NCI-H774 (cell line): ENCODE measurements around the gene SEPHS1.

Experiments used
- DNase-seq: peaks from one replicate; lab custom pipeline; 2025; lab: John Stamatoyannopoulos, UW

The SEPHS1 gene

DNA sequence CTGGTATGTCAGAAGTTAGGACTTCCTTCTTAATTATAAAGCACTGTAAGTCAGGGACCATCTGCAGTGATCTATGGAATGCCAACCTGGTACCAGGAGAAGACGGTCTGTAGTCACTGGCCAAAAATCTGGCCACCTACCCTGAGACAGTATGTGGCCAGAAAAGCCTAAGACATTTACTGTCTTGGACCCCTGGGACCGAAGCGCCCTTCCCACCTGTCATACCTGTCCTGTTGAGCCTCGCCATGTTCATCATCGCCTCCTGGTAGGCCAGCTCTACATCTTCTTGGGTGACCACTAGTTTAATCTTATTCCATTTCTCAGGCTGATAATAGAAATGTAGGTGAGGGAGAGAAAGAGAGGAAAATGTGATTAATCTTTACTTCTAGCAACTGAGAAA lies 20.0 kb downstream of the SEPHS1 start:
- DNase-seq, result no peak

DNA sequence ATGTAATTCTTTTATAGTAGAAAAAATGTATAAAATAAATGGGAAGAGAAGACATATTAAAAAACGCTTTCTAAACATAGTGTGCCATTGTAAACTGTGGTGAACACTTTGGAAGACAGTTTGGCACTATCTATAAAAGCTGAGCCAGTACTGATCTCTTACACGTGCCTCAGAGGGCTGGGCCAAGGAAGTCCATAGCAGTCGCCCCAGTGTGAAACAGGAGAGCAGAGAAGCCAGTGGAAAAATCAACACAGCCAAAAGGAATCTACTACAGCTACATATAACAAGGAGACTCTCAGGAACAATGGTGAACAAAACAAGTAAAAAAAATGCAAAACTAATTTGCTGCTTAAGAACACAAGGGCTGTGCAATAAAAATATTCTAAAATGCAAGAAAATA lies 20.6 kb downstream of the SEPHS1 start:
- no peak for DNase-seq

- DNase-seq, result no peak
These were observed 25.4 kb downstream of the SEPHS1 start for GRCh38 chr10:13322615-13323148.

GRCh38 chr10:13321576-13321975 lies 26.5 kb downstream of the SEPHS1 start:
- DNase-seq, result no peak

GRCh38 chr10:13319166-13319565 lies 28.9 kb downstream of the SEPHS1 start:
- no peak for DNase-seq

- DNase-seq, result no peak
These were observed 30.6 kb downstream of the SEPHS1 start for GRCh38 chr10:13317474-13317873.

DNA sequence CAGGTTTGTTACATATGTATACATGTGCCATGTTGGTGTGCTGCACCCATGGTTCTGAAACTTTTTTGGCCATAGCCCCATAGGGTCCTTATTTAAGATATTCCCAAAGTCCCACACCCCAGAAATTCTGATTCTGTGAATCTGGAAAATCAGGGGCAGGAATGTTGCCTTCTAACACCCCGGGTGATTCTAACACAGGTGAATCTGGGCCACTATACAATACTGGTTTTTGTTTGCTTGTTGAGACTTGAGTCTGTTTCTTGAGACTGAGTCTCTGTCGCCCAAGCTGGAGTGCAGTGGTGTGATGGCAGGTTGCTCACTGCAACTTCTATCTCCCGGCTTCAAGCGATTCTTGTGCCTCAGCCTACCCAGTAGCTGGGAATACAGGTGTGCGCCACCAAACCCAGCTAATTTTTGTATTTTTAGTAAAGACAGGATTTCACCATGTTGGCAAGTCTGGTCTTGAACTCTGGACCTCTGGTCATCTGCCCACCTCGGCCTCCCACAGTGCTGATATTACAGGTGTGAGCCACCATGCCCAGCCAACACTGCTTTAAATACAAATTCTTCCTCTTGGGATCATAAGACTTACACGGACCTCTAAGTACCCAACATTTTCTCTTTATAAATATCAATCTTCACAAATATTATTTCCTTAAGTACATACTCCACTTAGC lies 31.3 kb downstream of the SEPHS1 start:
- no peak for DNase-seq

DNA sequence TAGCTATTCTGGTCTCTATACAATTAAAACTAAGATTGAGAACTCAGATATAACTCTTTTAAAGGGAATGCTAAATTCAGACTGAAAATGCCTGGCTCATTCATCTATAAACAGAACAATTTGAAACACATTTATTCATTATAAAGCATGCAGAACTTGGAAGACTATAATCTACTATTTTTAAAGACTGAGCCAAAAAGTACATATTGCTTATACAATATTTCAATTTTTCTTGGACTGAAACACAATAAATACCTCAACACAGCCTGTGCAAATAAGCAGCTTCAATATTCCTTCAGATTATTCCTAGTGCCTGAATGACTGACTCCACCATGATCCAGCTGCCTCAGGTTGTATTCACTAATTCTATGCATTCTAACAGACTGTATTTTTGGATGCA lies 32.7 kb downstream of the SEPHS1 start:
- DNase-seq, result no peak

DNA sequence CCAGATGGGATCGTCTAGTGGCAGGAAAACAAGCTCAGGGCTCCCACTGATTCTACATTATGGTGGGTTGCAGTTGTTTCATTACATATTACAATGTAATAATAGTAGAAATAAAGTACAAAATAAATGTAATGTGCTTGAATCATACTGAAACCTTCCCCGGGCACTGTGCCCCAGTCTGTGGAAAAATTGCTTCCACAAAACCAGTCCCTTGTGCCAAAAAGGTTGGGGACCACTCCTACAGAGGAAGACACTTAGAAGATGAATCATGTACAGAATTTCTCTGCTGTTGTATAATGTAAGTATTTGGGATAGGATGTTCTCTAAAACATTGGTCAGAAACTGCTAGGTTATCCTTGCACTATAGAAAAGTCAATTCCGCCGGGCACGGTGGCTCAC lies 36.9 kb downstream of the SEPHS1 start:
- no peak for DNase-seq

- DNase-seq, result no peak
These were observed 37.4 kb downstream of the SEPHS1 start for GRCh38 chr10:13310518-13311176.

- DNase-seq, result no peak
These were observed 38.3 kb downstream of the SEPHS1 start for GRCh38 chr10:13309792-13310191.

GRCh38 chr10:13308096-13308495 lies 40.0 kb downstream of the SEPHS1 start:
- DNase-seq, result no peak

- DNase-seq, result no peak
These were observed 42.0 kb downstream of the SEPHS1 start for GRCh38 chr10:13306103-13306502.

DNA sequence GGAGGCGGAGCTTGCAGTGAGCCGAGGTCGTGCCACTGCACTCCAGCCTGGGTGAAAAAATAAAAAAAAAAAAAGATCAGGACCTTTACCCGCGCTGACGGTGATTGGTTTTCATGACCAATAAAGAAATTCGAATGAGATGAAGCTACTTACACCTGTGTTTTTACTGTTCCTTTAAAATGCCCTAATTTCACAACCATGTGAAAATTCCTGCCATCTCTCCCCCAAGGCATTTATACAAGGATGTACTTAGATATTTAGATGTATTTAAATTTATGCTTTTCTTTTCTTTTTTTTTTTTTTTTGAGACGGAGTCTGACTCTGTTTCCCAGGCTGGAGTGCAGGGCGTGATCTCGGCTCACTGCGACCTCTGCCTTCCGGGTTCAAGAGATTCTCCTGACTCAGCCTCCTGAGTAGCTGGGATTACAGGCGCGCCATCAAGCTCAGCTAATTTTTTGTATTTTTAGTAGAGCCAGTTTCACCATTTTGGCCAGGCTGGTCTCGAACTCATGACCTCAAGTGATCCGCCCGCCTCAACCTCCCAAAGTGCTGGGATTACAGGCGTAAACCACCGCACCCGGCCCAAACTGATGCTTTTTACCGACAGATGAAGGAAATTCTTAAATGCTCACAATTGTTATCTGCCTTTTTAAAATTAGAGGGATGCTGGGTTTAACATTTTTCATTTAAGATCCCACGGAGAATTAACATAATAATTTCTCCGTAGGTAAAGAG lies 45.1 kb downstream of the SEPHS1 start:
- DNase-seq, result no peak

DNA sequence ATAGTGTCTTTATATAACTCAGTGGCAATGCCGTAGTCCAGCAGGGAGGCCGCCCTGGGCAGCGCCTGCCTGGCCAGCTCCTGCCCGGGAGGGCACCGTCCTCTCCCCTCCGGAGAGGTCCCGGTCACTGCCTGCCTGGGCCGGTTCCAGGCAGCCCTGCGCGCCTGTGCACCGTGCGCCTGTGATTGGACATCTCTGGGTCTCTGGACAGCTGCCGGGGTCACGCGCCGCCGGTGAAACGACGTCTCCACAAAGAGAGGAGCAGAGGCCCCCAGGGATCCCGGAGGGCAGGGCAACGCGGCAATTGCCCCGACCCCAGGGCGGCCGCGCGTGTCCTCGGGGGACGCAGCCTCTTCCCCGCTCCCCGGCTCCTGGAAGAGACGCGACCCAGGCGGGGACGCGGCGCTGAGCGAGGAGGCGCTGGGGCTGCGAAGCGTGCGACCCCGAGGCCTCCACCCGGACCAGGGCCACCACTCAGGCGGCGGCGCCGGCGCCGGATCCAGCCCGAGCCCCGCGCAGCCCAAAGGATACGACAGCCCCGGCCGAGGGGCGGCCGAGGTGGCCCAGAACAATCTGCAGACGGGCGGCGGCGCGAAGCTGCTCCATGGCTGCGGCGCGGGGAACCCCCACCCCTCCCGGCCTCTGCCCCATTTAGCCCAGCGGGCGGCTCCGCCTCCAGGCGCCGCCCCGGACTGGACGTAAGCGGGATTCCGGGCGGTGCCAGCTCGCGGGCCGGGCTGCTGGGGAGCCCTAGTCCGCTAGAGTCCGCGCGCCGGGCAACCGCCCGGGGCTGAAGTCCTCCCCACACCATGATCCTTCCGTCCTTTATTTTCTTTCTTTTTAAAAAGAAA lies 48.4 kb downstream of the SEPHS1 start, which contains the start of gene PHYH:
Gene PHYH, minus strand, starts transcription at position 628 of the 851 bp plus-strand sequence. Its CDS starts 22 bp downstream, at position 606.
- DNase-seq, result peak; percentile 90

DNA sequence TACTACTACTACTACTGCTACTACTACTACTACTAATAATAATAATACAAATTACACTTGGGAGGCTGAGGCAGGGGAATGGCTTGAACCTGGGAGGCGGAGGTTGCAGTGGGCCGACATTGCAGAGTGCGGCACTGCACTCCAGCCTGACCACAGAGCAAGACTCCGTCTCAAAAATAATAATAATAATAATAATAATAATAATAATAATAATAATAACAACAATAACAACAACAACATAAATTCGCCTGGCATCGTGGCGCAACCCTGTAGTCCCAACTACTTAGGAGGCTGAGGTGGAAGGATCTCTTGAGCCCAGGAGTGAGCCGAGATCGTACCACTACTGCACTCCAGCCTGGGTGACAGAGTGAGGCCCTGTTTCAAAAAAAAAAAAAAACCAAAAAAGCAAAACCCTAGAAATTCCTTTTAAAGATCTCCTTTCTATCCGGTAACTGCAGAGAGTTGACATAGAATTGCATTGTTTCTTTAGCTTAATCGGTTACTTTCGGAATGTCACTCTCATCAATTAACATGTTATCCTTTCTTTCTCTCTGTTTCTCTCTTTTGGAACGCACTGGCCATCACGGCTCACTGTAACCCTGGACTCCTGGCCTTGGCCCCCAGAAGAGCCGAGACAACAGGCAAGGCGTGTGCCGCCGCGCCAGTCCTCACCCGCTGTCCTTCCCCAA lies 49.2 kb downstream of the SEPHS1 start:
- DNase-seq, result no peak

GRCh38 chr10:13296476-13296875 lies 51.6 kb downstream of the SEPHS1 start:
- no peak for DNase-seq

- no peak for DNase-seq
These were observed 53.3 kb downstream of the SEPHS1 start for GRCh38 chr10:13294784-13295183.

DNA sequence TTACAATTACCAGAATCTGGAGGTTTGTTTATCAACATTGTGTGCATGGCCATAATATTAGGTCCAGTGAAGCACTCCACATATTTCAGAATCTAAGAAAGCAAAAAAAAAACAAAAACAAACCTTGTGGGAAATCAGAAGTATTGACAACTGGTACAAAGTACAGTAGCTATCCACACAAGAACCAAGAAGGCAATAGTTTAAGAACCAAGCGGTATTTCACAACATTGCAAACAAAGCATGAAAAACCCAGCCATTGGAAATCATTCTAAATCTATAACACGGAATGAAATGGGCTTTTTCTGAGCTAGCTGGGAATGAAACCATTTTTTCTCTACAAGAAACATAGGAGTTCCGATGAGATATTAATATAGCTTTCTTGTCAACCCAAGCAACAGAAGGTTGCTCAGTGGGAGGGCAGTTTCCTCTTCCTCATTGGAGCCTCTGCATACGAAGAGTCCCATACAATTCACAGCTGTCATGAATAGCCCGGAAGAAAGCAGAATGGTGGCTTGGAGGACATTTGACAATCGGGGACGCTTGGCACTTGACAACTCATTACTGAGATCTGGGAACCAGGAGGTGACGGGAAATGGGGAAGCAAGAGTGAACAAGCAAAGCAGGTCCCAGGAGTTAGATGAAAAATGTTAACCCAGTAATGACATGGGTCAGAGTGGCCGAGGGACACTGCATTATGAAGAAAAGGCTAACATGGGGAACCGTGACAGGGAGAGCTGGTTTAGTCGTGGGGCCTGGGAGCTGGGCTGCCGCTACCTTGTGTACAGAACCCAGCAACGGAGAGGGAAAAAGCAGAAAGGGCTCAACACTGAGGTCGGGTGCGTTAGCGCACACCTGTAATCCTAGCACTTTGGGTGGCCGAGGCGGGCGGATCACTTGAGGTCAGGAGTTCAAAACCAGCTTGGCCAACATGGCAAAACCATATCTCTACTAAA lies 56.0 kb downstream of the SEPHS1 start:
- no peak for DNase-seq

GRCh38 chr10:13291061-13291460 lies 57.0 kb downstream of the SEPHS1 start:
- DNase-seq, result no peak
